Activated naive CD8-positive, alpha-beta T cell treated with anti-CD3 and anti-CD28 coated beads for 36 hours (primary cell): ENCODE data around the gene SLC4A3. TPM values are rescaled to one million over a fixed set of nuclear protein-coding genes. Genes with fewer than 3 reads are reported as not detected.

Experiments used
- DNase-seq: peaks from one replicate; pipeline ENCODE4 v3.0.0; 2021
- H3K27ac Mint-ChIP-seq: one replicate; pipeline ENCODE4 v1.8.0; 2022; ENCODE audit warnings: mild to moderate bottlenecking, moderate library complexity, mixed read lengths
- H3K27me3 Mint-ChIP-seq: one replicate; pipeline ENCODE4 v1.8.0; 2022; ENCODE audit warnings: mild to moderate bottlenecking, mixed read lengths
- H3K36me3 Mint-ChIP-seq: one replicate; pipeline ENCODE4 v1.8.0; 2021; ENCODE audit warnings: mild to moderate bottlenecking, mixed read lengths
- H3K4me1 Mint-ChIP-seq: one replicate; pipeline ENCODE4 v1.8.0; 2021; ENCODE audit warnings: mixed read lengths
- H3K4me3 Mint-ChIP-seq: one replicate; pipeline ENCODE4 v1.8.0; 2022; ENCODE audit warnings: mild to moderate bottlenecking, moderate library complexity, mixed read lengths
- H3K9me3 Mint-ChIP-seq: one replicate; pipeline ENCODE4 v1.8.0; 2022; ENCODE audit warnings: mixed read lengths
- total RNA-seq, 2 experiments: library from RNA; stranded (reverse); gene quantifications; one replicate each; pipeline ENCODE4 v1.2.3, GENCODE V29; 2021

Gene SLC4A3
- total RNA-seq, 2 experiments from 2014 or later = 0.10 TPM; not detected in 1

- H3K27ac Mint-ChIP-seq = no peak overlapping the region
- H3K36me3 Mint-ChIP-seq = no peaks in the 10 kb centered on the region
- no peaks in the 10 kb centered on the region for H3K4me1 Mint-ChIP-seq
- peaks cover 17% of the 10 kb centered on the region for H3K27me3 Mint-ChIP-seq
- no peak overlapping the region for H3K4me3 Mint-ChIP-seq
- no peaks in the 10 kb centered on the region for H3K9me3 Mint-ChIP-seq
- DNase-seq = no peak
Observed at GRCh38 chr2:219634171-219634940, 6.9 kb downstream of the SLC4A3 start.

- Mint-ChIP-seq H3K4me1 (no peaks in the 10 kb centered on the region), H3K4me3 (no peak overlapping the region), H3K27ac (no peak overlapping the region), H3K36me3 (no peaks in the 10 kb centered on the region), H3K27me3 (peaks cover 15% of the 10 kb centered on the region), H3K9me3 (no peaks in the 10 kb centered on the region)
- no peak for DNase-seq
Observed at GRCh38 chr2:219634951-219635751, 7.7 kb downstream of the SLC4A3 start.

- no peak overlapping the region for H3K4me3 Mint-ChIP-seq
Observed at GRCh38 chr2:219636144-219636915, 8.9 kb downstream of the SLC4A3 start.

GRCh38 chr2:219636941-219637841 is 9.8 kb downstream of the SLC4A3 start:
- H3K27me3 Mint-ChIP-seq = peaks cover 14% of the 10 kb centered on the region
- H3K4me3 Mint-ChIP-seq = no peak overlapping the region
- no peaks in the 10 kb centered on the region for H3K4me1 Mint-ChIP-seq
- no peaks in the 10 kb centered on the region for H3K9me3 Mint-ChIP-seq
- DNase-seq = no peak
- H3K27ac Mint-ChIP-seq = no peak overlapping the region
- H3K36me3 Mint-ChIP-seq = no peaks in the 10 kb centered on the region

More at GRCh38 chr2:219636144-219636915, 8.9 kb downstream of the SLC4A3 start:
- H3K27me3 Mint-ChIP-seq = peaks cover 10% of the 10 kb centered on the region
- H3K9me3 Mint-ChIP-seq = no peaks in the 10 kb centered on the region
- no peaks in the 10 kb centered on the region for H3K4me1 Mint-ChIP-seq
- no peak for DNase-seq
- H3K36me3 Mint-ChIP-seq = no peaks in the 10 kb centered on the region
- no peak overlapping the region for H3K27ac Mint-ChIP-seq

- no peak for DNase-seq
- no peaks in the 10 kb centered on the region for H3K9me3 Mint-ChIP-seq
- H3K27ac Mint-ChIP-seq = no peak overlapping the region
- no peaks in the 10 kb centered on the region for H3K36me3 Mint-ChIP-seq
- no peak overlapping the region for H3K4me3 Mint-ChIP-seq
- peaks cover 4% of the 10 kb centered on the region for H3K4me1 Mint-ChIP-seq
- peaks cover 20% of the 10 kb centered on the region for H3K27me3 Mint-ChIP-seq
Observed at GRCh38 chr2:219637842-219638185, 10.4 kb downstream of the SLC4A3 start.

GRCh38 chr2:219638217-219638947 is 11.0 kb downstream of the SLC4A3 start:
- H3K36me3 Mint-ChIP-seq = no peaks in the 10 kb centered on the region
- peaks cover 26% of the 10 kb centered on the region for H3K27me3 Mint-ChIP-seq
- no peaks in the 10 kb centered on the region for H3K9me3 Mint-ChIP-seq
- no peak overlapping the region for H3K4me3 Mint-ChIP-seq
- peaks cover 7% of the 10 kb centered on the region for H3K4me1 Mint-ChIP-seq
- no peak overlapping the region for H3K27ac Mint-ChIP-seq
- no peak for DNase-seq

GRCh38 chr2:219638948-219639755 is 11.7 kb downstream of the SLC4A3 start:
- Mint-ChIP-seq H3K36me3 (no peaks in the 10 kb centered on the region), H3K4me1 (peaks cover 7% of the 10 kb centered on the region), H3K9me3 (no peaks in the 10 kb centered on the region), H3K27me3 (peaks cover 33% of the 10 kb centered on the region), H3K27ac (no peak overlapping the region), H3K4me3 (no peak overlapping the region)
- no peak for DNase-seq

- no peaks in the 10 kb centered on the region for H3K9me3 Mint-ChIP-seq
- H3K27me3 Mint-ChIP-seq = peaks cover 40% of the 10 kb centered on the region
- peak overlapping the region; percentile 14 for H3K27ac Mint-ChIP-seq
- DNase-seq = no peak
- no peaks in the 10 kb centered on the region for H3K36me3 Mint-ChIP-seq
- peaks cover 7% of the 10 kb centered on the region for H3K4me1 Mint-ChIP-seq
- no peak overlapping the region for H3K4me3 Mint-ChIP-seq
Observed at GRCh38 chr2:219641390-219642068, 14.1 kb downstream of the SLC4A3 start.

- no peaks in the 10 kb centered on the region for H3K36me3 Mint-ChIP-seq
- H3K4me1 Mint-ChIP-seq = peaks cover 7% of the 10 kb centered on the region
- H3K27ac Mint-ChIP-seq = no peak overlapping the region
- H3K9me3 Mint-ChIP-seq = no peaks in the 10 kb centered on the region
- DNase-seq = no peak
- no peak overlapping the region for H3K4me3 Mint-ChIP-seq
- H3K27me3 Mint-ChIP-seq = peaks cover 38% of the 10 kb centered on the region
Observed at GRCh38 chr2:219642069-219642454, 14.6 kb downstream of the SLC4A3 start.

- Mint-ChIP-seq H3K9me3 (no peaks in the 10 kb centered on the region), H3K4me3 (no peak overlapping the region), H3K27me3 (peaks cover 42% of the 10 kb centered on the region), H3K36me3 (no peaks in the 10 kb centered on the region), H3K27ac (no peak overlapping the region), H3K4me1 (peaks cover 7% of the 10 kb centered on the region)
- DNase-seq = peak; percentile 91
Observed at GRCh38 chr2:219642465-219643083, 15.1 kb downstream of the SLC4A3 start.

- peaks cover 7% of the 10 kb centered on the region for H3K4me1 Mint-ChIP-seq
- no peaks in the 10 kb centered on the region for H3K9me3 Mint-ChIP-seq
- H3K27ac Mint-ChIP-seq = no peak overlapping the region
- no peaks in the 10 kb centered on the region for H3K36me3 Mint-ChIP-seq
- no peak overlapping the region for H3K4me3 Mint-ChIP-seq
- H3K27me3 Mint-ChIP-seq = peaks cover 45% of the 10 kb centered on the region
- DNase-seq = no peak
Observed at GRCh38 chr2:219643084-219643473, 15.6 kb downstream of the SLC4A3 start.

- H3K36me3 Mint-ChIP-seq = no peaks in the 10 kb centered on the region
- H3K27me3 Mint-ChIP-seq = peaks cover 53% of the 10 kb centered on the region
- no peak for DNase-seq
- no peak overlapping the region for H3K4me3 Mint-ChIP-seq
- no peak overlapping the region for H3K27ac Mint-ChIP-seq
- H3K4me1 Mint-ChIP-seq = peaks cover 7% of the 10 kb centered on the region
- H3K9me3 Mint-ChIP-seq = no peaks in the 10 kb centered on the region
Observed at GRCh38 chr2:219643788-219644398, 16.5 kb downstream of the SLC4A3 start.
